K562 (cell line): ENCODE results near the gene REPS1. TPM values are rescaled to one million over a fixed set of nuclear protein-coding genes. Genes with fewer than 3 reads are reported as not detected.
A peak's percentile ranks its signal among the peaks of the same experiment; 100 is the strongest.

Experiments used
- ETV6 ChIP-seq, 3 experiments: fragments of 150-350 bp in 1 of 3; sonication (generic) in 1 of 3; formaldehyde crosslinking in 1 of 3; IDR thresholded peaks; 2 replicates each; pipeline versions ENCODE4 v1.6.1 to v1.8.0; 2014 to 2022; ENCODE audit warnings: borderline replicate concordance in 2 of 3, low read depth in 2 of 3, antibody characterized with exemption in 1 of 3, low read length in 1 of 3, mild to moderate bottlenecking in 1 of 3, missing genetic modification reagents in 1 of 3
- HNRNPLL ChIP-seq: fragments of 200-400 bp; formaldehyde crosslinking; IDR thresholded peaks from 2 replicates; pipeline ENCODE4 v1.6.1; 2017; ENCODE audit warnings: low read length, low read depth, mild to moderate bottlenecking; ENCODE audit not compliant: poor library complexity, severe bottlenecking
- ZBTB40 ChIP-seq, 2 experiments: fragments of 450-650 bp in 1 of 2; sonication (generic) in 1 of 2; formaldehyde crosslinking in 1 of 2; IDR thresholded peaks; 2 replicates each; pipeline versions ENCODE4 v1.7.1 to v1.9.0; 2016 to 2022; ENCODE audit warnings: inconsistent platforms in 1 of 2, mild to moderate bottlenecking in 1 of 2, missing genetic modification reagents in 1 of 2
- ZNF717 ChIP-seq: fragments of 250-450 bp; sonication (Bioruptor Pico); IDR thresholded peaks from 2 replicates; pipeline ENCODE4 v1.5.0; 2021
- polyA plus RNA-seq, 8 experiments: library from polyadenylated mRNA; depleted of rRNA in 4 of 8; stranded (reverse) in 5 of 8; unstranded in 3 of 8; fragments of >200 nt; fragmentation: Nextera tagmentation in 2 of 8; fragmentation: Illumina TruSeq in 1 of 8; extraction: Ambion mirVana in 2 of 8; extraction: Trizol in 1 of 8; gene quantifications; 2 replicates each; pipeline versions ENCODE4 v1.2.1 to v1.2.3, GENCODE V29; 2011 to 2014; ENCODE audit warnings: inconsistent platforms in 1 of 8, missing spikeins in 1 of 8
- total RNA-seq, 7 experiments: library from RNA; depleted of rRNA in 6 of 7; stranded (reverse); fragments of >200 nt in 6 of 7; fragmentation: Illumina TruSeq in 2 of 7; extraction: Trizol in 2 of 7; gene quantifications; 2 replicates each; pipeline versions ENCODE4 v1.2.1 to v1.2.3, GENCODE V29; 2011 to 2021; ENCODE audit warnings: low replicate concordance in 1 of 7
- TF ChIP-seq, protein P1 (sequence below): fragments of 450-650 bp; IDR thresholded peaks from 2 replicates; pipeline ENCODE4 v1.6.1; 2016; ENCODE audit warnings: low read depth, mild to moderate bottlenecking, moderate library complexity

Gene REPS1
- total and polyA plus RNA-seq, 9 of the 15 experiments (the other 6 are each of a cell fraction or from before 2014, with no cell fraction given) = 7.9 to 36.0 (median 27.8) TPM

DNA sequence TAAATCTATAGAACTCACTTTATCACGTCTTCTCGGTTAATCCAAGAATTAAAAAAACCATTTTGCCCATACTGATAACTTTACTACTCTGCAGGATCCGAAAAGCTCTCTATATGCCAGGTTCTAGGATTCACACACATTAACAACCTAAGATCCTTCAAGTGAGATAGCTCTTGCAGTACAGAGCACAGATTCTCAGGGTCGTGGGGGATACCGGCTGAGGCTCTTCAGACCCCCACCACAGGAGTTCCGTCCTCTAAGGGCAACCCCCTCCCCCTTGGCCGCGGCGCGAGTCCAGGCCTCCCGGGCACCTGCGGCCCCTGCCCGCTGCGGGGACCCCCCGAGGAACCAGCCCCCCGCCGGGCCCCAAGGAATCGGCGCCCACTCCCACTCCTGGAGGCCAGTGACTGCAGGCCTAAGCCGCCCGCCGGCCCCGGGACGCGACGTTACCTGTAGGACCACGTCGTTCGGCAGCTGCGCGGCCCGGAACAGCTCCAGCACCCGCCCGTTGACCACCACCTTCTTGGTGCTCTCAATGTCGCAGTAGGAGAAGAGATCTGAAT, 892 bp downstream of the REPS1 start (continued):
- TF ChIP-seq ZBTB40 (IDR thresholded peaks at IDR 0.05) (0 out of 2 replicates have a peak, but pooled peaks have one; percentile 26), ZBTB40 (CRISPR knock-in tag; IDR thresholded peaks at IDR 0.05) (no peak), HNRNPLL (peak; percentile 16), ETV6 (IDR thresholded peaks at IDR 0.05; ENCODE audit: borderline replicate concordance in 1 of 2, low read depth in 2 of 2, low read length in 1 of 2) (no peak), ETV6 (CRISPR knock-in tag; IDR thresholded peaks at IDR 0.05; ENCODE audit: borderline replicate concordance) (no peak), ZNF717 (CRISPR knock-in tag) (no peak)
- TF ChIP-seq, protein P1, sequence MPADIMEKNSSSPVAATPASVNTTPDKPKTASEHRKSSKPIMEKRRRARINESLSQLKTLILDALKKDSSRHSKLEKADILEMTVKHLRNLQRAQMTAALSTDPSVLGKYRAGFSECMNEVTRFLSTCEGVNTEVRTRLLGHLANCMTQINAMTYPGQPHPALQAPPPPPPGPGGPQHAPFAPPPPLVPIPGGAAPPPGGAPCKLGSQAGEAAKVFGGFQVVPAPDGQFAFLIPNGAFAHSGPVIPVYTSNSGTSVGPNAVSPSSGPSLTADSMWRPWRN = no peak
